Caco-2 (cell line): Measurements from ENCODE around the gene AGAP1. TPM values are rescaled to one million over a fixed set of nuclear protein-coding genes. Genes with fewer than 3 reads are reported as not detected.
A peak's percentile ranks its signal among the peaks of the same experiment; 100 is the strongest.

ENCODE experiments used
- BruUV-seq: library from RNA; stranded (reverse); fragments of 400-500 nt; replicated peaks from 2 replicates; lab custom pipeline; 2021; lab: Mats Ljungman, UMichigan
- CTCF ChIA-PET: fragments of 300-600 bp; sonication (Branson Sonifier 250); formaldehyde crosslinking; loops from one replicate; lab custom pipeline; 2022; ENCODE audit warnings: antibody characterized with exemption; lab: Charles Lee
- POLR2A ChIA-PET: fragments of 300-600 bp; sonication (Branson Sonifier 250); formaldehyde crosslinking; loops from one replicate; lab custom pipeline; 2022; ENCODE audit warnings: antibody characterized with exemption; lab: Charles Lee
- DNase-seq, 2 experiments: peaks; one replicate each; pipeline versions ENCODE4 v3.0.0 to v3.0.0-alpha.2; 2020 to 2022
- H3K27me3 ChIP-seq: replicated peaks from 2 replicates; pipeline ENCODE4 v1.6.0; 2011; ENCODE audit warnings: low read length; ENCODE audit not compliant: control insufficient read depth, insufficient read depth
- H3K36me3 ChIP-seq: 2 replicates; pipeline ENCODE4 v1.5.1; 2011; ENCODE audit warnings: low read length; ENCODE audit not compliant: control insufficient read depth, insufficient read depth
- H3K4me1 ChIP-seq: fragments of 250-450 bp; sonication (Bioruptor Pico); 2 replicates; pipeline ENCODE4 v1.5.1; 2020; ENCODE audit warnings: mild to moderate bottlenecking
- H3K4me3 ChIP-seq: 2 replicates; pipeline ENCODE4 v1.5.1; 2011; ENCODE audit warnings: low read depth, mild to moderate bottlenecking, control low read depth, low read length
- H3K9me3 ChIP-seq: fragments of 250-450 bp; sonication (Bioruptor Pico); 2 replicates; pipeline ENCODE4 v1.5.1; 2020; ENCODE audit warnings: mild to moderate bottlenecking, moderate library complexity
- H3K27ac Mint-ChIP-seq: one replicate; pipeline ENCODE4 v1.8.0; 2022; ENCODE audit warnings: mixed read lengths; ENCODE audit not compliant: unreplicated experiment
- H3K27me3 Mint-ChIP-seq: one replicate; pipeline ENCODE4 v1.8.0; 2022; ENCODE audit warnings: mixed read lengths; ENCODE audit not compliant: insufficient read depth, unreplicated experiment
- H3K36me3 Mint-ChIP-seq: one replicate; pipeline ENCODE4 v1.8.0; 2022; ENCODE audit warnings: mild to moderate bottlenecking, mixed read lengths; ENCODE audit not compliant: insufficient read depth, unreplicated experiment
- H3K4me1 Mint-ChIP-seq: one replicate; pipeline ENCODE4 v1.8.0; 2022; ENCODE audit warnings: low read depth, mixed read lengths; ENCODE audit not compliant: unreplicated experiment
- H3K4me3 Mint-ChIP-seq: one replicate; pipeline ENCODE4 v1.8.0; 2022; ENCODE audit warnings: mild to moderate bottlenecking, moderate library complexity, mixed read lengths; ENCODE audit not compliant: unreplicated experiment
- H3K9me3 Mint-ChIP-seq: one replicate; pipeline ENCODE4 v1.8.0; 2022; ENCODE audit warnings: mixed read lengths; ENCODE audit not compliant: unreplicated experiment
- intact Hi-C: fragments of 100-400 bp; cut with micrococcal nuclease; formaldehyde crosslinking; loops from one replicate; pipeline ENCODE4 v1.10.0; 2022; ENCODE audit not compliant: unreplicated experiment
- total RNA-seq: library from RNA; stranded (reverse); gene quantifications from 2 replicates; pipeline ENCODE4 v1.2.3, GENCODE V29; 2022
- TF ChIP-seq, protein P1 (sequence below), 2 experiments: fragments of 200-600 bp in 1 of 2; IDR thresholded peaks; 1 replicate in 1 of 2; 2 replicates in 1 of 2; pipeline versions ENCODE4 v1.5.1 to v1.8.0; 2011 to 2022; ENCODE audit warnings: antibody characterized with exemption in 1 of 2, control low read depth in 1 of 2, inconsistent platforms in 1 of 2, low read depth in 1 of 2, low read length in 1 of 2, mild to moderate bottlenecking in 1 of 2, moderate library complexity in 1 of 2; ENCODE audit not compliant: insufficient read depth in 1 of 2, severe bottlenecking in 1 of 2, unreplicated experiment in 1 of 2

AGAP1 gene
- total RNA-seq, 1 experiment from 2014 or later: 41.7 TPM

DNA sequence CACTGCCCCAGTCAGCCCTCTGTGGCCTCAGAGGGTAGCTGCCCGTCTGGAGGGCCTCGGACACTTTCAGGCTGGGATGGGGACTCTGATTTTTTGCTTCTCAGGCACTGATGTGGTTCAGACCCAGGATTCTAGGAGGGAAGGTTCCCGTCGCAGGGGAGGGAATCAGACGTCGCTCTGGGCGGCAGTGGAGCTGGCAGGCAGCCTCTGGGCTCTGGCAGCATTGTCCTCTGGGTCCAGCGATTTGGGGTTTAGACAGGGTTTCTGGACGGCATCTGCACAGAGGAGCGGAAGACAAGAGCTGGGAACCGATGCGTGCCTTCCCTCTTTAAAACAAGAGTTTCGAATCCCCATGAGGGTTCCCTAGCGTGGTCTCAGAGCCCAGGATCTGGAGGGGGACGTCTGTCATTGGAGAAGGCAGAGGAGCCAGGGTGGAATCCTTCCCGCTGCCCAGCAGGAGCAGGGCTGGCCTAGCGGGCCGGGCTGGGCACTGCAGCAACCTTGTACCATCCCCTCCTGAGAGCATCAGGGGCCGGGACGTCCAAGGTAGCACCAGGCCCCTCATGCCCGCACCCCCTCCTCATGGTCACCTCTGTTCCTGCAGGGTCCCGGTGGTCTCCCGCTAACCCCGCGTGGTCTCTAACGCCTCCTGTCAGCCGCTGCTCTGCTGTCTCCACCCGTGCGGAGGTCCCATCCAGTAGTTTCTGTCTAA is 246.0 kb downstream of the AGAP1 start:
- POLR2A ChIA-PET: no interaction called here
- intact Hi-C loops: loop anchor here (5.0 to 10.0 kb wide), 2 partner anchors 63 to 605 kb away; no protein-coding TSS in a partner anchor
- no peaks in the 10 kb centered on the region for H3K27me3 ChIP-seq
- CTCF ChIA-PET: no interaction called here
- Mint-ChIP-seq H3K27me3 (no peaks in the 10 kb centered on the region), H3K9me3 (no peaks in the 10 kb centered on the region), H3K36me3 (peaks cover 13% of the 10 kb centered on the region), H3K27ac (no peak overlapping the region), H3K4me1 (no peaks in the 10 kb centered on the region), H3K4me3 (no peak overlapping the region)
- no peak overlapping the region for H3K4me3 ChIP-seq
- no peaks in the 10 kb centered on the region; the same call in 1 of the 2 replicates for H3K36me3 ChIP-seq
- no peak for DNase-seq
- BruUV-seq: no TSS peak
- TF ChIP-seq, protein P1, sequence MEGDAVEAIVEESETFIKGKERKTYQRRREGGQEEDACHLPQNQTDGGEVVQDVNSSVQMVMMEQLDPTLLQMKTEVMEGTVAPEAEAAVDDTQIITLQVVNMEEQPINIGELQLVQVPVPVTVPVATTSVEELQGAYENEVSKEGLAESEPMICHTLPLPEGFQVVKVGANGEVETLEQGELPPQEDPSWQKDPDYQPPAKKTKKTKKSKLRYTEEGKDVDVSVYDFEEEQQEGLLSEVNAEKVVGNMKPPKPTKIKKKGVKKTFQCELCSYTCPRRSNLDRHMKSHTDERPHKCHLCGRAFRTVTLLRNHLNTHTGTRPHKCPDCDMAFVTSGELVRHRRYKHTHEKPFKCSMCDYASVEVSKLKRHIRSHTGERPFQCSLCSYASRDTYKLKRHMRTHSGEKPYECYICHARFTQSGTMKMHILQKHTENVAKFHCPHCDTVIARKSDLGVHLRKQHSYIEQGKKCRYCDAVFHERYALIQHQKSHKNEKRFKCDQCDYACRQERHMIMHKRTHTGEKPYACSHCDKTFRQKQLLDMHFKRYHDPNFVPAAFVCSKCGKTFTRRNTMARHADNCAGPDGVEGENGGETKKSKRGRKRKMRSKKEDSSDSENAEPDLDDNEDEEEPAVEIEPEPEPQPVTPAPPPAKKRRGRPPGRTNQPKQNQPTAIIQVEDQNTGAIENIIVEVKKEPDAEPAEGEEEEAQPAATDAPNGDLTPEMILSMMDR (IDR thresholded peaks at IDR 0.05; ENCODE audit: insufficient read depth in 1 of 2, low read depth in 1 of 2, low read length in 1 of 2, severe bottlenecking in 1 of 2, unreplicated experiment in 1 of 2): no peak
- no peaks in the 10 kb centered on the region for H3K4me1 ChIP-seq
- H3K9me3 ChIP-seq: no peaks in the 10 kb centered on the region

DNA sequence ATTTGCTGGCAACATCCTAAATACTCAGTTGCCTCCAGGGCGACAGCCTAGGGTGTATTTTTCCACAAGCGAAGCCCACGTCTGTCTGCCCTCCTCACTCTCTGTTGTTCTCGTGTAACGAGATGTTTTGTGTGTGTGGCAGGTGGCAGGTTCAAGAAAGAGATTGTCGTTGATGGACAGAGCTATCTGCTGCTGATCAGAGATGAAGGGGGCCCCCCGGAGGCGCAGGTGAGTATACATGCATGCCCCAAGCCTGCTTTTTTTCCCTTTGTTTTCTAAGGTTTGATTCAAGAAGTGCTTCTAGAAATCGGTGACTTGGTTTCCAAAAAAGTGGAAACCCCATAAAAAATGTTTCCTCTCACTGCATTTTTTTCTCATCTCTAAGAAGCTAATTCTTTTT is 247.0 kb downstream of the AGAP1 start:
- Mint-ChIP-seq H3K36me3 (peaks cover 13% of the 10 kb centered on the region), H3K4me1 (no peaks in the 10 kb centered on the region), H3K27ac (no peak overlapping the region), H3K9me3 (no peaks in the 10 kb centered on the region), H3K4me3 (no peak overlapping the region), H3K27me3 (no peaks in the 10 kb centered on the region)
- Histone ChIP-seq H3K4me3 (no peak overlapping the region), H3K9me3 (no peaks in the 10 kb centered on the region), H3K36me3 (no peaks in the 10 kb centered on the region; the same call in 1 of the 2 replicates), H3K4me1 (no peaks in the 10 kb centered on the region), H3K27me3 (no peaks in the 10 kb centered on the region)
- intact Hi-C loops: loop anchor here (5.0 to 10.0 kb wide), 2 partner anchors 64 to 606 kb away; no protein-coding TSS in a partner anchor
- BruUV-seq: no TSS peak
- CTCF ChIA-PET: interaction anchor here (0.6 kb wide), 2 partner anchors 65 to 145 kb away, joined by 3 read pairs; no protein-coding TSS in a partner anchor
- DNase-seq: peak; percentile 41 to 54
- TF ChIP-seq, protein P1 (IDR thresholded peaks at IDR 0.05; ENCODE audit: insufficient read depth in 1 of 2, low read depth in 1 of 2, low read length in 1 of 2, severe bottlenecking in 1 of 2, unreplicated experiment in 1 of 2): peak; percentile 22 to 52
- POLR2A ChIA-PET: no interaction called here

- intact Hi-C loops: loop anchor here (5.0 to 10.0 kb wide), 2 partner anchors 67 to 609 kb away; no protein-coding TSS in a partner anchor
- H3K36me3 Mint-ChIP-seq: peaks cover 14% of the 10 kb centered on the region
- POLR2A ChIA-PET: no interaction called here
- H3K27me3 ChIP-seq: no peaks in the 10 kb centered on the region
- CTCF ChIA-PET: no interaction called here
- no TSS peak for BruUV-seq
- H3K27me3 Mint-ChIP-seq: no peaks in the 10 kb centered on the region
- no peak overlapping the region for H3K27ac Mint-ChIP-seq
- no peaks in the 10 kb centered on the region for H3K9me3 Mint-ChIP-seq
- peaks cover 5% of the 10 kb centered on the region for H3K4me1 Mint-ChIP-seq
- no peaks in the 10 kb centered on the region for H3K4me1 ChIP-seq
- no peak overlapping the region for H3K4me3 Mint-ChIP-seq
- H3K36me3 ChIP-seq: no peaks in the 10 kb centered on the region; the same call in 1 of the 2 replicates
- no peaks in the 10 kb centered on the region for H3K9me3 ChIP-seq
- TF ChIP-seq, protein P1 (IDR thresholded peaks at IDR 0.05; ENCODE audit: insufficient read depth in 1 of 2, low read depth in 1 of 2, low read length in 1 of 2, severe bottlenecking in 1 of 2, unreplicated experiment in 1 of 2): no peak
- no peak for DNase-seq
- no peak overlapping the region for H3K4me3 ChIP-seq
Measured at GRCh38 chr2:235744161-235744560, 250.3 kb downstream of the AGAP1 start.
